ENCODE data around the gene ITK. TPM values are rescaled to one million over a fixed set of nuclear protein-coding genes. Genes with fewer than 3 reads are reported as not detected.
"Not testable (repeated sequence)": the region's sequence is repeated elsewhere in the genome, so short reads cannot be mapped to it uniquely, and the experiment has no call there.

Gene ITK
- total RNA-seq, 2 experiments from 2014 or later, result 200 to 204 TPM

GRCh38 chr5:157186309-157187045 is 5.8 kb downstream of the ITK start:
- Mint-ChIP-seq H3K27ac (peak overlapping the region; percentile 93), H3K4me1 (peaks cover 50% of the 10 kb centered on the region), H3K36me3 (peaks cover 89% of the 10 kb centered on the region), H3K4me3 (peak overlapping the region; percentile 87), H3K27me3 (no peaks in the 10 kb centered on the region), H3K9me3 (no peaks in the 10 kb centered on the region)
- DNase-seq, result peak; percentile 22

- Mint-ChIP-seq H3K36me3 (peaks cover 88% of the 10 kb centered on the region), H3K27ac (peak overlapping the region; percentile 93), H3K27me3 (no peaks in the 10 kb centered on the region), H3K4me3 (peak overlapping the region; percentile 87), H3K9me3 (no peaks in the 10 kb centered on the region), H3K4me1 (peaks cover 56% of the 10 kb centered on the region)
- no peak for DNase-seq
These were observed 6.6 kb downstream of the ITK start for GRCh38 chr5:157187046-157187754.

GRCh38 chr5:157188270-157188669 is 7.6 kb downstream of the ITK start:
- Mint-ChIP-seq H3K9me3 (no peaks in the 10 kb centered on the region), H3K36me3 (peaks cover 88% of the 10 kb centered on the region), H3K4me3 (peak overlapping the region; percentile 87), H3K4me1 (peaks cover 66% of the 10 kb centered on the region), H3K27me3 (no peaks in the 10 kb centered on the region), H3K27ac (peak overlapping the region; percentile 93)
- no peak for DNase-seq

GRCh38 chr5:157189223-157189622 is 8.6 kb downstream of the ITK start:
- peak; percentile 55 for DNase-seq
- peaks cover 74% of the 10 kb centered on the region for H3K4me1 Mint-ChIP-seq
- no peaks in the 10 kb centered on the region for H3K9me3 Mint-ChIP-seq
- H3K4me3 Mint-ChIP-seq, result peak overlapping the region; percentile 87
- H3K27me3 Mint-ChIP-seq, result no peaks in the 10 kb centered on the region
- peaks cover 87% of the 10 kb centered on the region for H3K36me3 Mint-ChIP-seq
- H3K27ac Mint-ChIP-seq, result peak overlapping the region; percentile 93

DNA sequence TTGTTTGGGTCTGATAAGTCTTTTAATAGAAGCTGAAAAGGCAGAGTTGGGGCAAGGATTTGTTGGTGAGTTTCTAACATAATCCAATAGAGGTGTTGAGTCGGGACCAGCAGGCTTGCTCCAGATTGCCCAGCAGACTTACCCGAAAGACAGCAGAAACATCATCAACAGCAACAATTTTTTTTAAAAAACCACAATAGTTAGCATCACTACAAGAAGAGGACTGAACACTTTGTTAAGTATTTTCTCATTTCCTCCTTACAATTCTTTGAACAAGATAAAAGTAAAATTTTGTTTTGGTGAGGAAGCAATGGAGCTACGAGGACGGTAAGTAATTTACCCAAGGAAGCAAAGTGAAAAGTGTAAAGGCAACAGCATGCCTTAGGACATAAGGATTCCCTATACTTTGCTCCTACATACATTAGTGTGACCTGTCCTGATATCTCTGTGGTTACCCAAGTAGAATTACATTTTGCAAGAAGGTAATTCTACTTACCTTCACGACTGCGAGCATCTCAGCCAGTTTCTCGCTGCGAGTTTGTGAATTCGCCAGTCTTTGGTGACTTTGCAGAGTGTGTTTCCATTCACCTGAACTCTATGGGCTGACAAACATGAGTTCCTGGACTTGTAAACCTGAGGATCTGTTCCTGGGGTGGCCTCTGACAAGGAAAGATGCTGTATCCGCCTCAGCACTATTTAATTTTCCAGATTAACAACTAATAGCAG is 13.2 kb downstream of the ITK start:
- Mint-ChIP-seq H3K4me1 (peaks cover 83% of the 10 kb centered on the region), H3K36me3 (peaks cover 75% of the 10 kb centered on the region), H3K4me3 (peak overlapping the region; percentile 74), H3K27ac (peak overlapping the region; percentile 90), H3K27me3 (no peaks in the 10 kb centered on the region), H3K9me3 (peaks cover 2% of the 10 kb centered on the region)
- no peak for DNase-seq

DNA sequence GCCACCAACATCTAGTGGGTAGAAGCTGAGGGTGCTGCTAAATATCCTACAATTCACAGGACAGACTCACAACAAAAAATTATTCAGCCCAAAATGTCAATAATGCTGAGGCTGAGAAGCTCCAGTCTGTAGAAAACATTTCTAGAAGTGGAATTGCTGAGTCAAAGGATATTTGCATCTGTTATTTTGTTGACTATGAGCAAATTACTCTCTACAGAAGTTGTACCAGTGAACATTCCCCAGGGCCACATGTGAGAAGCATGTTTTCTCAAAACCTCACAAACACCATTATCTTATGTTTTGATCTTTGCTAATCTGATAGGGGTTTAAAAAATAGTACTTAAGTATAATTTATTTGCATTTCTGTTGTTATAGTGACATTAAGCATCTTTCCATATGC is 15.4 kb downstream of the ITK start:
- peak overlapping the region; percentile 65 for H3K4me3 Mint-ChIP-seq
- peak overlapping the region; percentile 91 for H3K27ac Mint-ChIP-seq
- H3K36me3 Mint-ChIP-seq, result peaks cover 78% of the 10 kb centered on the region
- no peaks in the 10 kb centered on the region for H3K27me3 Mint-ChIP-seq
- H3K9me3 Mint-ChIP-seq, result peaks cover 2% of the 10 kb centered on the region
- no peak for DNase-seq
- peaks cover 87% of the 10 kb centered on the region for H3K4me1 Mint-ChIP-seq

GRCh38 chr5:157197086-157197485 is 16.4 kb downstream of the ITK start:
- peaks cover 79% of the 10 kb centered on the region for H3K36me3 Mint-ChIP-seq
- peaks cover 2% of the 10 kb centered on the region for H3K9me3 Mint-ChIP-seq

GRCh38 chr5:157198277-157198986 is 17.8 kb downstream of the ITK start:
- peaks cover 2% of the 10 kb centered on the region for H3K9me3 Mint-ChIP-seq
- peak; percentile 77 for DNase-seq
- peak overlapping the region; percentile 98 for H3K27ac Mint-ChIP-seq
- H3K27me3 Mint-ChIP-seq, result no peaks in the 10 kb centered on the region
- H3K4me1 Mint-ChIP-seq, result peaks cover 89% of the 10 kb centered on the region
- H3K4me3 Mint-ChIP-seq, result peak overlapping the region; percentile 75
- peaks cover 79% of the 10 kb centered on the region for H3K36me3 Mint-ChIP-seq

More at GRCh38 chr5:157197086-157197485, 16.4 kb downstream of the ITK start:
- peak overlapping the region; percentile 61 for H3K4me3 Mint-ChIP-seq
- H3K4me1 Mint-ChIP-seq, result peaks cover 89% of the 10 kb centered on the region
- DNase-seq, result peak; percentile 28
- H3K27me3 Mint-ChIP-seq, result no peaks in the 10 kb centered on the region
- peak overlapping the region; percentile 91 for H3K27ac Mint-ChIP-seq

GRCh38 chr5:157201857-157202256 is 21.2 kb downstream of the ITK start:
- Mint-ChIP-seq H3K9me3 (peaks cover 10% of the 10 kb centered on the region), H3K4me3 (peak overlapping the region; percentile 75), H3K36me3 (peaks cover 81% of the 10 kb centered on the region), H3K27me3 (no peaks in the 10 kb centered on the region), H3K27ac (peak overlapping the region; percentile 96), H3K4me1 (peaks cover 86% of the 10 kb centered on the region)
- DNase-seq, result no peak

DNA sequence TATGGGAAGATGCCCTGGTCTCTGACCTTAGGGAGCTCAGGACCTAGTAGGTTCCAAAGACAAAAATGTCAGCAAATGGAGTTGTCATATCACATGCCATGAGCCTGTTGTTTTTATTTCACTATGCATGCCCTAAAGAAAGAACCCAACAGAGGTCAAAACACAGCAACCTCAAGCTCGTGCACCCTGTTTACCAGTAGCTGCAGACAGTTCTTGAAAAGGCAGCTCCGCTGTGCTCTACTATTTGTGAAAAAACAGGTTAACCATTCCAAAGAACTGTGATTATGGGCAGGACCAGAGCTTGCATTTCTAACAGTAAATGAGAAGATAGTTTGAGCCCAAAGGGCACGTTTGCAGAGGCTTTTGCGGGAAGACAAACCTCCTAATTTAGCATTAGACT is 22.8 kb downstream of the ITK start:
- Mint-ChIP-seq H3K27me3 (no peaks in the 10 kb centered on the region), H3K9me3 (peaks cover 12% of the 10 kb centered on the region), H3K4me3 (peak overlapping the region; percentile 60), H3K36me3 (peaks cover 89% of the 10 kb centered on the region), H3K27ac (peak overlapping the region; percentile 89), H3K4me1 (peaks cover 84% of the 10 kb centered on the region)
- DNase-seq, result no peak

- Mint-ChIP-seq H3K4me3 (peak overlapping the region; percentile 60), H3K4me1 (peaks cover 81% of the 10 kb centered on the region), H3K27ac (peak overlapping the region; percentile 89), H3K36me3 (peaks cover 88% of the 10 kb centered on the region), H3K27me3 (no peaks in the 10 kb centered on the region), H3K9me3 (peaks cover 12% of the 10 kb centered on the region)
- DNase-seq, result no peak
These were observed 24.1 kb downstream of the ITK start for GRCh38 chr5:157204765-157205164.

DNA sequence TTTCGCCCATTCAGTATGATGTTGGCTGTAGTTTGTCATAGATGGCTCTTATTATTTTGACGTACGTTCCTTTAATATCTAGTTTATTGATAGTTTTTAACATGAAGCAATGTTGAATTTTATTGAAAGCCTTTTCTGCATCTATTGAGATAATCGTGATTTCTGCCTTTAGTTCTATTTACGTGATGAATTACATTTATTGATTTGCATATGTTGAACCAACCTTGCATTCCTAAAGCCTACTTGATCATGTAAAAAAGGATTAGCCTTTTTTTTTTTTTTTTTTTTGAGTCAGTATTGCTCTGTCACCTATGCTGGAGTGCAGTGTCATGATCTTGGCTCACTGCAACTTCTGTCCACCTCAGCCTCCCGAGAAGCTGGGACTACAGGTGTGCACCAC is 25.1 kb downstream of the ITK start:
- no peaks in the 10 kb centered on the region for H3K27me3 Mint-ChIP-seq
- H3K4me3 Mint-ChIP-seq, result no peak overlapping the region
- peaks cover 12% of the 10 kb centered on the region for H3K9me3 Mint-ChIP-seq
- DNase-seq, result no peak
- peak overlapping the region; percentile 81 for H3K27ac Mint-ChIP-seq
- peaks cover 86% of the 10 kb centered on the region for H3K36me3 Mint-ChIP-seq
- H3K4me1 Mint-ChIP-seq, result peaks cover 79% of the 10 kb centered on the region

DNA sequence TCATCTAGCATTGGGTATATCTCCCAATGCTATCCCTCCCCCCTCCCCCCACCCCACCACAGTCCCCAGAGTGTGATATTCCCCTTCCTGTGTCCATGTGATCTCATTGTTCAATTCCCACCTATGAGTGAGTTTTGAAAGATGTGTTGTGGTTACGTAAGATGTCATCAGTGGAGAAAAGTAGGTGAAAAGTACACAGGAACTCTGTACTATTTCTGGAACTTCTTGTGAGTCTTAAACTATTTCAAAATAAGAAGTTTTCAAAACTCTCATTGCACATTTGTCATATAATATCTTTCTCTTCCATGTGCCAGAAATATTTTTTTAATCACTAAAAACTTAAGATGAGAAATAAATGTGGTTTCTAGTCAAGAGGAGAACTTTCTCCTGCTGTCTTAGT is 30.0 kb downstream of the ITK start:
- not testable (repeated sequence) for H3K27me3 Mint-ChIP-seq, H3K4me3 Mint-ChIP-seq, DNase-seq
- Mint-ChIP-seq H3K4me1 (peaks cover 89% of the 10 kb centered on the region), H3K27ac (peak overlapping the region; percentile 89), H3K36me3 (peaks cover 94% of the 10 kb centered on the region), H3K9me3 (peaks cover 20% of the 10 kb centered on the region)

DNA sequence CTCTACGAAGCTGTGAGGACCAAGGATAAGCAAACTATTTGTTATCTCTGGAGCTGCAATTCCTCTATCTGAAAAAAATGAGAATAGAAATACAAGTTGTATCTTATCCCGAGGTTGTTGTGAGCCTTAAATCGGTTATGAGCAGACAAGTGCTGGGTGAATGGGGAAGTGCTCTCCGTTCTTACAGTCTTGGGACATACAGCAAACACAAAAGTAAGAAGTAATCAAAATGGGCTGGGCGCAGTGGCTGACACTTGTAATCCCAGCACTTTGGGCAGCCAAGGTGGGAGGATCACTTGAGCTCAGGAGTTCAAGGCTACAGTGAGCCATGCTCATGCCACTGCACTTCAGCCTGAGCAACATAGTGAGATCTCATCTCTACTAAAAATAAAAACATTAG is 31.7 kb downstream of the ITK start:
- H3K9me3 Mint-ChIP-seq, result peaks cover 15% of the 10 kb centered on the region
- H3K36me3 Mint-ChIP-seq, result peaks cover 95% of the 10 kb centered on the region
- H3K27me3 Mint-ChIP-seq, result no peaks in the 10 kb centered on the region
- DNase-seq, result no peak
- H3K27ac Mint-ChIP-seq, result peak overlapping the region; percentile 89
- H3K4me3 Mint-ChIP-seq, result peak overlapping the region; percentile 3
- peaks cover 93% of the 10 kb centered on the region for H3K4me1 Mint-ChIP-seq

Measured in activated naive CD8-positive, alpha-beta T cell treated with anti-CD3 and anti-CD28 coated beads for 36 hours (primary cell).